NCI-H446 (cell line): ENCODE data around the gene RGS7.

Experiments
- DNase-seq, 2 experiments: peaks; one replicate each; lab custom pipeline; 2025; lab: John Stamatoyannopoulos, UW

Gene RGS7

DNA sequence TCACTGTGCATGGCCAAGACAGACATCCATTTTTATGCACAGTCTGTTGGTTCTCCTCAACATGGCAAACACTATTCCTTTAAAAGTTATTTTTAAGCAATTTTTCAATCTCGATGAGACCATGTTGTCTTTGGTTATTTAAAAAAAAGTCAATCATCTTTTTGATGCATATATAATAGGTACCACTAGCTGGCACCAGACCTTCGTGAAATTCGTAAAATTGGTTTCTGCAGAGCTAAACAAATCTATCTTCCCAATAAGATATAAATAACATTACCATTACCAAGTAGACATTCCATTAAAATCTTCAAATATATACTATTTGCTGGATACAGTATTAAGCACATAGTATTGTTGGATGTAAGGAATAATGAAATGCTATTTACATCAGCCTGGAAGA is 525.1 kb downstream of the RGS7 start:
- DNase-seq: no peak

- DNase-seq: no peak
These were observed 525.8 kb downstream of the RGS7 start for GRCh38 chr1:240831191-240831631.

DNA sequence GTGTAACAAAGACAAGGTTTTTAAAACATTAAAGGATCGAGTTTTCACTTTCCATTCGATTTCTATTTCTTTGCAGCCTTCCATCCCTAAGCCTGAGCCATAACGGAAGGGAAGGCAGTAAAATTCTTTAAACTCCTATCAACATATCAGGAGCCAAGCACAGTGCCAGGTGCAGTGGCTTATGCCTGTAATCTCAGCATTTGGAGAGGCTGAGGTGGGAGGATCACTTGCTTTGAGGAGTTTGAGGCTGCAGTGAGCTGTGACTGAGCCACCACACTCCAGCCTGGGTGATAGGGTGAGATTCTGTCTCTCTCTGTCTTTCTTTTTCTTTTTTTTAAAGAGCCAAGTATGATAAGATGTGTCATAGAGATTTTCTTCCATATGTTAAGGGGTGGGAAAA is 527.5 kb downstream of the RGS7 start:
- no peak for DNase-seq

DNA sequence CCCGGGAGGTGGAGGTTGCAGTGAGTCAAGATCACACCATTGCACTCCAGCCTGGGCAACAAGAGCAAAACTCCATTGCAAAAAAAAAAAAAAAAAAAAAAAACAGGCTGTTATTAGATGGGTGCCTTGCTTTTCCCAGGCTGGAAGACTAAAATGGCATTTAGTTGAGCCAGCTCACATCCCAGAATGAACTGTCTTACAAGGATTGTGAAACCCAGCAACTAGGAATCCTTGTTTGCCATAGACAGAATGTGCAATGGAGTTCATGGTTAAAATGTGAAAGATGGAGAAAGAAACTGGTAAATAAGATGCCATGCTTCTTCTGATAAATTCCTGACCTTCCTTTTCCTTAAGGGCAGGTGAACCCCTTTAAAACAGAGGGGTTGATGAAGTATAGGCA is 529.2 kb downstream of the RGS7 start:
- DNase-seq: no peak

GRCh38 chr1:240824238-240824637 is 532.8 kb downstream of the RGS7 start:
- no peak for DNase-seq

DNA sequence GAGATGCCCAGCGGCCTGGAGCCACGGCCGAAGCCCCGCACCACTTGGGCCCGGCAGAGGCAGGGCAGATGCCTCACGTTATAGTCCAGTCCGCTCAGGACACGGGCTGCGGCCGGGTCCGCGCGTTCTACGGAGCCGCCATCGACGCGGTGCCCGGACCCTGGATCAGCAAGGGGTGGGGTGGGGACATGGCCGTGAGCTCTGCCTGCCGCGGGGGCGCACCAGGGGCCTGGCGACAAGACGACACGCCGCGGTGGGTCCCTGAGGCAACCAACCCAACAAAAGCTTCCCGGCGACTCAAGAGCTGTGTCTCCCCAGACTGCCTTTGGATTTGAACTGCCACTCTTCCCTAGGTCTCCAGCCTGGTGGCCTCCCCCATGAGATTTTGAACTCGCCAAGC is 533.6 kb downstream of the RGS7 start:
- no peak for DNase-seq

DNA sequence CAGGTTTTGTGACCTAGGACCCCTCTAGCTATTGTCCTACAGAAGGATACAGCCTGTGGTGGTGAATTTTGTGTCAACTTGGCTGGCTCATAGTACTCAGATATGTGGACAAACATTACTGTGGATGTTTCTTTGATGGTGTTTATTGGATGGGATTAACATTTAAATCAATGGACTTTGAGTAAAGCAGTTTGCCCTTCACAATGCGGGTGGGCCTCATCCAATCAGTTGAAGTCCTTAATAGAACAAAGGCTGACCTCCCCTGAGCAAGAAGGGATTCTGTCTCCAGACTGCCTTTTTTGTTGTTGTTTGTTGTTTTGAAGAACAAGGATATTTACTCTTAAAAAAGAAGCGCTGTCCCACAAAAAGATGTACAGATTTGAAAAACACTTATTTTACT is 535.1 kb downstream of the RGS7 start:
- no peak for DNase-seq

- DNase-seq: no peak
These were observed 536.2 kb downstream of the RGS7 start for GRCh38 chr1:240820816-240821215.

- DNase-seq: no peak
These were observed 540.5 kb downstream of the RGS7 start for GRCh38 chr1:240816472-240816871.

DNA sequence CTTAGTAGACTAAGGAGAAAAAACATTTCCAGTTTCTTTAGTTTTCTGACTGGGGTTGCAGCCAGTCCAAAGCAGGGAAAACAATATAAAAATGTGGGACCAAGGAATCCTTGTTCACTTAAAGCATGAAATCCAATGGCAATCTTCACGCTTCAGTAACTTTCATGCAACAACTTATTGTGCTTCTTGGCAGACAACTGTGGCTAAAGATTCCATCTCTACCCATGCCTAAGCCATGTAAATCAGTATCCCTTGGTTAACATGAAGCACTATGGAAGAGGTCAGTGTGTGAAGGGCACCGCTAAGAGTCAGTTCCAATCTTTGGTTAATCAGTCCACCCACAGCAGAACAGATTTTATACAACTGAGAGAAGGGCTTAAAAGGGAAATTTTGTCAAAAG is 543.3 kb downstream of the RGS7 start:
- DNase-seq: no peak

DNA sequence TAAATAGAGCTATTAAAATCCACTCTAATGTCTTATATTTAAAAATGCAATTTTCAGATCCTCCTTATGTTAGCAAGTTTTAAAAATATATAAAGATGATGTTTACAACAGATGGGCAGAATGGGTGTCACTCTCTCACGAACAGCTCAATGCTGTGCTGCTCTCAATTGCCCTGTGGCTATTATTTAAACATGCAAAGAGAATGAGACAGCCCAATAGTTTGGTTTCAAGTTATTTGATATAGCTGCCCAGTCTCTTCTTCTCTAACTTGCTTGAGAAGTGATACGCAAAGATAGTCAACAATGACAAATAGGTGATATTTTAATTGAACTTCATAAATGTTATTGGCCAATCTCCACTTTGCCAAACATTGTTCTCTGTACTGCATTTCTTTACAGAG is 545.7 kb downstream of the RGS7 start:
- no peak for DNase-seq

DNA sequence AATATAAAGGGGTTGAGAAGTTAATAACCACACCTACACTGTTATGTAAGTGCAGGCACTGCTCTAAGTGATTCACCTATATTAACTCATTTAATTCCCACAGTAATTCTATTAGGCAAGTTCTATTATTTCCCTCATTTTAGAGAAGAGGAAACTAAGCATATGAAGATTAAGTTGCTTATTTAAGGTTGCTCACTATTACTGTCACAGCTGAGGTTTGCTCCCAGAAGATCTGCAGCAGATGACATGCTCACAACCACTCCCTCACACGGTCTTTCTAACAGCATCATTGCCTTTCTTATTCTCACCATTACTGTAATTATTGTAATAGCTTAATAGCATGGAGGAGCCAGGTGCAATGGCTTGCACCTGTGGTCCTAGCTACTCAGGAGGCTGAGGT is 548.6 kb downstream of the RGS7 start:
- DNase-seq: no peak

- no peak for DNase-seq
These were observed 550.7 kb downstream of the RGS7 start for GRCh38 chr1:240806200-240806745.

GRCh38 chr1:240804475-240804874 is 552.5 kb downstream of the RGS7 start:
- no peak for DNase-seq

- no peak for DNase-seq
These were observed 553.9 kb downstream of the RGS7 start for GRCh38 chr1:240803151-240803550.

DNA sequence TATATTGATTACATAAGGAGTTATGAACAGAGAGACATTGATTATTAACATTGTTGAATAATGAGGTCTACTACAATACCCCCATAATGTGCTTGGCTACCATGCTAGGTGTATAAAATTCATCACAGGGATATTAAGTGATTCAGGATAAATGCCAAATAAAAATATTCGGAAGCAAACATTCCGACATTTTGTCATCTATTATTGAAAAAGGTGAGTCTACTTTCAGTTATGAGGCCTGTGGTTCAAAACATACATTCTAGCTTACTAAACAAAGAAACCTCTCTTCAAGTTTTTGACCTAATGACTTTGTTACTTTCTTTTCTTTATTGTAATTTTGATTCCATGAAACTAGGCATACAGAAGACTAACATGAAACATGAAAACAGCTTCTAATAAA is 554.7 kb downstream of the RGS7 start:
- no peak for DNase-seq

DNA sequence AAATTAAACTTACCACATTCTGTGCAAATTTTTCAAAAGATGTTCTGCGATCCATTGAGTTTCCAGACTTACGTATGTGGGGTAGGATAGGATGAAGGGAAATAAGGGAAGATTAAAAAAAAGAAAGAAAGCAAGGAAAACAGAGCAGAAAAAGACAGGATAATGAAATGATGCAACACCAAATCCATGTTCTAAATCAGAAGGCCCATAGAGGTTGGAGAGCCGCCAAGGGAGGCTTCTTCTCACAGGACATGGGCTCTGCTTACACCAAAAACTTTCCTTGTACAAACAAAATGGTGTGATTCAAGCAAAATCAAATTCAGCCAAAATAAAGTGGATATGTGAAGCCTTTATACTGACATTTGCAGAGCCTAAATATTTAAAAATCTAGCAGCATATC is 555.6 kb downstream of the RGS7 start:
- no peak for DNase-seq

GRCh38 chr1:240800291-240800690 is 556.7 kb downstream of the RGS7 start:
- DNase-seq: no peak

DNA sequence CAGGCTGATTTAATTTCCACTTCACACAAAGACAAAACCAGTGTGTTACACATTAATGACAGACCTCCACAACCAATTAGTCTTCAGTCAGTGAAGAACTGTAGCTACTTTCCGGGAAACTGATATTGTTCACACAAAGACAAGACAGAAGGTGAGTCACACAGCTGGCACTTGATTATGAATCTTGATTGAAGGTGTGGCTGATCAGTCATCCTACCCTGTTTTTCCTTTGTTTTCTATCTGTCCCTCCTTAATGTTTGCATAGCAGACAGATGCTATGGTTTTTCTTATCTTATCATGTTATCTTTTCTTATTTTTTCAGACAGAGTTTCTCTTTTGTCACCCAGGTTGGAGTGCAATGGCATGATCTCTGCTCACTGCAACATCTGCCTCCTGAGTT is 560.0 kb downstream of the RGS7 start:
- no peak for DNase-seq

GRCh38 chr1:240794046-240794843 is 562.8 kb downstream of the RGS7 start:
- DNase-seq: no peak

DNA sequence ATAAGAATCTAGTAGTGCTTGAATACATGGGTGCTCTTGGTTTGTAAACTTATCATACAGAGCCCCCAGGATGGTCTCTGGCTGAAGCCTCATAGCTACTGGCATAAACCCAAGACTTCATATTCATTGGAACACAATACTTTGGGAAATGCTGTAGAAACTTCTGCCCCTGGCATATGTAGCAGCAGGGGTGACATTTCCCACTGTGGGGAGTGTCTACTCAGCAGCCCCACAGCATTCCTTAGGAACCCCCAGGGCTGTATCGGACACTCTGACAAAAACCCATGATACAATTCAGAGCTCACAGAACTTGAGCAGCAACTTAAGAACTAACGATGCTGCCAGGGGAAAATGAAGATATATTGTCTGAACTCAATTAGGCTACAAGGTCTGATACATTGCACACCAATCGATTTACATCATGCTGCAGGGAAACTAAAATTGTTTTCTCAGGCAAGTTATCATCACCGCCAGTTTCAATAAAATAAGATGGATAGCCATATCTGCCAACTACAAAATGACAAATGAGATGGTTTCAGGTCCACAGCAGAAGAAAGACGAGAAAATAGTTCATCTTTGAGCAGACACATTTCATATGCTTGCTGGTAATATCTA is 564.0 kb downstream of the RGS7 start:
- DNase-seq: no peak

DNA sequence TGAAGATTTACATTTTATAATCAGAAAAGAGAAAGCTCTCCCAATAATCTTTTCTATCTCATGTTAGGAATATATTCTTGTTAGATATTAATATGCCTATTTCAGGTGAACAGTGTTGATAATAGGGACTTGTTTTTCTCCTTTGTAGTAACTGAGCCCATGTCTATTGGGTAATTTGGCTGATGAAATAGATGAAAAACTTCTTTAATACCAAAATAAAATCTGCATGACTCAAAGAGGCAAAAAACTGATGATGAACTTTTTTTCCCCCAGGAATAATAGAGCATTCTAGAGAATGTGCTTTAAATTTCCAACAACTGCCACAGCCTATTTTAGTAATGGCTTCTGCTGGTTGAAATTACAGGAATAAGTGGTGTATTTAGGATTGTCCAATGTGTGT is 566.1 kb downstream of the RGS7 start:
- no peak for DNase-seq

DNA sequence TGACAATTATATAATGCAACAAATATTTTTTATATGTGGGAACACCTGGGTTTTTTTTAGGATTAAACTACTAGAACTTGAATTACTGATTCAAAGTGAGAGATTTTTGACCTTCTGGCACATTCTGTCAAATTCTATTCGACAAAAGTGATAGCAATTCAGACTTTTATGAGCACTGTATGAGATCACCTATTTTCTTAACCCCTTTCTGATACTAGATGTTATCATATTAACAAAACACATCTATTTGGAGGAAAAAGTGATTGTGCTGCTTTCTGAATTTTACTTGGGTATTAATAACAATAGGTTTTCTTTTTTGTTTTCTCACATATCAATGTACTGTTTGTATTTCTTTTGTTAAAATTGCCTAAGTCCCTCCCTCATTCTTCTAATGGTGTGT is 570.1 kb downstream of the RGS7 start:
- no peak for DNase-seq

- no peak for DNase-seq
These were observed 572.2 kb downstream of the RGS7 start for GRCh38 chr1:240784776-240785175.
